Right lobe of liver (tissue), 6 donors: ENCODE data around the gene MC3R. TPM values are rescaled to one million over a fixed set of nuclear protein-coding genes. Genes with fewer than 3 reads are reported as not detected.

Source experiments
- ATAC-seq, 4 donors: fragments of 200-7000 bp; cut with Tn5 transposase; one replicate each; pipeline ENCODE4 v1.9.1; 2020; ENCODE audit warnings: mild to moderate bottlenecking in 4 of 4, moderate library complexity in 4 of 4
- DNase-seq, 3 donors: peaks; one replicate each; pipeline ENCODE4 v3.0.0-alpha.2; 2020
- H3K27ac ChIP-seq, 3 donors: fragments of 200-600 bp; one replicate each; pipeline ENCODE4 v1.8.0; 2022
- H3K27me3 ChIP-seq, 2 donors: fragments of 200-600 bp; one replicate each; pipeline ENCODE4 v1.8.0; 2022
- H3K36me3 ChIP-seq, 4 donors: fragments of 200-600 bp; sonication (generic) in 1 of 4; one replicate each; pipeline versions ENCODE4 v1.5.1 to v1.8.0; 2017 to 2022; ENCODE audit warnings: control low read depth in 1 of 4
- H3K4me1 ChIP-seq, 4 donors: fragments of 200-600 bp; sonication (generic) in 1 of 4; one replicate each; pipeline versions ENCODE4 v1.5.1 to v1.8.0; 2017 to 2022; ENCODE audit warnings: control low read depth in 1 of 4
- H3K4me3 ChIP-seq, 3 donors: fragments of 200-600 bp; one replicate each; pipeline ENCODE4 v1.8.0; 2022
- H3K9me3 ChIP-seq, 4 donors: fragments of 200-600 bp; sonication (generic) in 1 of 4; one replicate each; pipeline versions ENCODE4 v1.5.1 to v1.8.0; 2017 to 2022; ENCODE audit warnings: control low read depth in 1 of 4
- CTCF ChIP-seq, 4 donors: fragments of 200-600 bp in 3 of 4; fragments of 450-650 bp in 1 of 4; IDR thresholded peaks; one replicate each; pipeline versions ENCODE4 v1.5.1 to v1.8.0; 2016 to 2022; ENCODE audit warnings: antibody characterized with exemption in 4 of 4, mild to moderate bottlenecking in 2 of 4
- POLR2A ChIP-seq: fragments of 450-650 bp; IDR thresholded peaks from one replicate; pipeline ENCODE4 v1.6.1; 2017; ENCODE audit warnings: antibody characterized with exemption, mild to moderate bottlenecking
- WGBS: methylation state at CpG from one replicate; pipeline ENCODE4 v1.1.6; 2018; ENCODE audit warnings: low coverage, low lambda C conversion rate; ENCODE audit not compliant: insufficient coverage; ENCODE audit errors: missing lambda C conversion rate; 5-methylcytosine and 5-hydroxymethylcytosine counted together
- intact Hi-C, 2 donors: fragments of 100-400 bp; cut with DNase I; formaldehyde crosslinking; loops; one replicate each; pipeline versions ENCODE4 v1.11.2 to v1.14.1; 2022
- total RNA-seq, 6 experiments: library from RNA; depleted of rRNA in 2 of 6; stranded (reverse); fragments of >200 nt in 2 of 6; fragmentation: NEBNext Ultra II Directional in 3 of 6; extraction: Animal tissue kit (Norgen Biotek cat#: 25700) in 3 of 6; gene quantifications; one replicate each; pipeline versions ENCODE4 v1.1.0 to v1.2.4, GENCODE V29; 2016 to 2023
- donor health status: DM: no; HTN: yes; CAD: no.
- donor health status: DM: no; HTN: no; CAD: no.
- donor health status: DM: no; HTN: no; CAD: no.
- donor health status: DM: no; HTN: yes; CAD: no.
- donor health status: DM: no; HTN: yes; CAD: no.

The MC3R gene
- total RNA-seq, 6 experiments from 2014 or later, result not detected

GRCh38 chr20:56259948-56260347 is 11.4 kb downstream of the MC3R start:
- intact Hi-C loops, result loop anchor here in 1 of 2 donors (10.0 kb wide), 1 partner anchor 85 kb away; no protein-coding TSS in a partner anchor
- WGBS, result 47% methylated on average over 2 of the region's 2 CpGs
- Histone ChIP-seq H3K4me3 (no peak overlapping the region), H3K4me1 (no peaks in the 10 kb centered on the region), H3K27me3 (no peaks in the 10 kb centered on the region), H3K36me3 (no peaks in the 10 kb centered on the region), H3K9me3 (no peaks in the 10 kb centered on the region), H3K27ac (no peak overlapping the region)
- TF ChIP-seq CTCF (IDR thresholded peaks at IDR 0.05), result no peak
- no peak for TF ChIP-seq POLR2A
- no peak for DNase-seq
- no peak for ATAC-seq

GRCh38 chr20:56268536-56268935 is 20.0 kb downstream of the MC3R start:
- no peaks in the 10 kb centered on the region for H3K4me1 ChIP-seq
- no peak for TF ChIP-seq CTCF (IDR thresholded peaks at IDR 0.05)
- no peak for TF ChIP-seq POLR2A
- ATAC-seq (no peak), DNase-seq (no peak)
- H3K36me3 ChIP-seq, result no peaks in the 10 kb centered on the region
- no peaks in the 10 kb centered on the region for H3K27me3 ChIP-seq
- H3K27ac ChIP-seq, result no peak overlapping the region
- H3K4me3 ChIP-seq, result no peak overlapping the region
- H3K9me3 ChIP-seq, result no peaks in the 10 kb centered on the region
- intact Hi-C loops, result no loop called here

- H3K27ac ChIP-seq, result no peak overlapping the region
- no peaks in the 10 kb centered on the region for H3K9me3 ChIP-seq
- no peak overlapping the region for H3K4me3 ChIP-seq
- ATAC-seq (no peak), DNase-seq (no peak)
- H3K36me3 ChIP-seq, result no peaks in the 10 kb centered on the region
- no peaks in the 10 kb centered on the region for H3K4me1 ChIP-seq
- WGBS, result no CpG with 5 or more reads among the region's 4 CpGs
- TF ChIP-seq CTCF (IDR thresholded peaks at IDR 0.05), result no peak
- no peak for TF ChIP-seq POLR2A
- no peaks in the 10 kb centered on the region for H3K27me3 ChIP-seq
- intact Hi-C loops, result no loop called here
Observed at GRCh38 chr20:56271974-56272373, 23.4 kb downstream of the MC3R start.

- Histone ChIP-seq H3K4me1 (no peaks in the 10 kb centered on the region), H3K4me3 (no peak overlapping the region), H3K27me3 (no peaks in the 10 kb centered on the region), H3K36me3 (no peaks in the 10 kb centered on the region), H3K9me3 (no peaks in the 10 kb centered on the region), H3K27ac (no peak overlapping the region)
- intact Hi-C loops, result no loop called here
- TF ChIP-seq CTCF (IDR thresholded peaks at IDR 0.05) (no peak), POLR2A (no peak)
- ATAC-seq, result no peak
- no peak for DNase-seq
- 56% methylated on average over 2 of the region's 2 CpGs for WGBS
Observed at GRCh38 chr20:56273491-56273890, 25.0 kb downstream of the MC3R start.

GRCh38 chr20:56274156-56274555 is 25.6 kb downstream of the MC3R start:
- Histone ChIP-seq H3K36me3 (no peaks in the 10 kb centered on the region), H3K9me3 (no peaks in the 10 kb centered on the region), H3K4me1 (no peaks in the 10 kb centered on the region), H3K27me3 (no peaks in the 10 kb centered on the region), H3K4me3 (no peak overlapping the region), H3K27ac (no peak overlapping the region)
- TF ChIP-seq CTCF (IDR thresholded peaks at IDR 0.05) (no peak), POLR2A (no peak)
- no peak for ATAC-seq
- 53% methylated on average over 6 of the region's 6 CpGs for WGBS
- no peak for DNase-seq
- intact Hi-C loops, result no loop called here
